GM21737 (cell line): Measurements from ENCODE around the gene ADA.

Source experiments
- ATAC-seq: cut with Tn5 transposase; IDR thresholded peaks from one replicate; pipeline ENCODE4 v1.9.1; 2021; ENCODE audit warnings: mild to moderate bottlenecking, moderate library complexity; ENCODE audit not compliant: unreplicated experiment

ADA gene

DNA sequence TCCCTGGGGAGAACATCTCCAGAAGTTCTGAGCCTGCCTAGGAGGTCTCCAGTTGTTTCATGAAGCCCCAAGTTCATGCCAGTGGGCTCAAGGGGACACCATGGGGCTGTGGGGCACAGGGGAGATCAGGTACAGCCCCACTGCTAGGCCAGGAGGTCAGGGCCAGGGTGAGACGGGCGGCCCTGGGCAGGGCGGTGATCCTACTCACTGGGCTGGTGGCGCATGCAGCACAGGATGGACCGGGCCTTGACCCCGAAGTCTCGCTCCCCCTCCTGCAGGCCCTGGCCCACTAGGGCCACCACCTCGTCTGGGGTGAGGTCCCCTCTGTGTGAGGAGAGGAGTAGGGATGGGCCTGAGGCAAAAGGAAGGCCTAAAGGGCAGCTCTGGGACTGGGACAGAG lies 26.1 kb downstream of the ADA start:
- no peak for ATAC-seq

DNA sequence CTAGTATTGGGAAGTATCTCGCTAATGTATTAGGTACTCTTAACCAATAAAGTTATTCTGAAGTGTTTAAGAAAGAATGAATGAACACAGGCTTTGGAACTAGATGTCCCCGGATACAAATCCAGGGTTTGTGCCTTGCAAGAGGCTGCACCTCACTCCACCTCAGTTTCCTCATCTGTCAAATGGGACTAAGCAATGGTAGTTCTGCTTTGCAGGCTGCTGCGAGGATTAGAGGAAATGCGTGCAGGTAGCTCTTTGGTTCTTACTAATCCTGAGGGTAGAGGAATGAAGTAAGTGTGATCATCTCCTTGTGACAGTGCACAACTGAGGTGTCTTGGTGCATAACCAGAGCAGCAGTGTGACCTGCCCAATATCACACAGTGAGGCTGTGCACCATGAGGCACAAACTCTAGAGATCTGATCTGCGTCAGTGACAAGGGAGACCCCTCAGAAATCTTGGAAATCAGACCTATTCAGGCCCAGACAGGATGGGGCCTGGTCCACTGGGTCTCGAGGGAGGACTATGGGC lies 26.7 kb downstream of the ADA start:
- no peak for ATAC-seq

- ATAC-seq = no peak
These were observed 27.3 kb downstream of the ADA start for GRCh38 chr20:44624152-44624551.

DNA sequence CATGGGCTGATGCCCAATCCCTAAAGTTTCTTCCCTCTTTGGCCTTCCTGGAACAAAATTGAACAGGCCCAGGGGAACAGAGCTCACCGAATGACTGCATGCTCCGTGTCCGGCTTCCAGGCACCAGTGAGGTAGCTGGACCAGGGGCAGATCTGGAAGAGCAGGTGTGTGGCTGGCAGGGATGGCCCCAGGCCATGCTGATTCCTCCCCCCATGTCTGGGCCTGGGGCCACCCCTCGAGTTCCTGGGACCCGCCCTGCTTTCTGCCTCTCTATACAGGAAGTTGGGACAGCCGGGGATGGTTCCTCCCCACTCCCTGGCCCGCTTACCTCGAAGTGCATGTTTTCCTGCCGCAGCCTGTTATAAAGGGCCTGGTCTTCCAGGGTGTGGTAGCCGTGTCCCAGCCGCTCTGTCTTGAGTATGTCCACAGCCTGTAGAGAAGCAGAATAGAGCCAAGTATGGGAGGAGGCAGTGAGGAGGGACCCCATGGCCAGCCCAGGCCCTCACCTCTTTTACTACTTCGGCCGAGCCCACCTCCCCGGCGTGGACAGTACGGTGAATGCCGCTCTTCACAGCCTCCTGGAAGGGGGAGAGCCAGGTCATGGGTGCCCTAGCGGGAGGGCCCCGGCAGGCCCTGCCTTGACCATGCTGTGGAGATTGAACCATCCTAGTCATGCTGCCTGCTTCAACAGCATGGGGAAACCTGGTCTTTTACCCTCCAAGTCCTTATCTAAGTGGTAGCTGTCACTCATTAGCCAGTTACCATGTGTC lies 28.8 kb downstream of the ADA start:
- no peak for ATAC-seq

DNA sequence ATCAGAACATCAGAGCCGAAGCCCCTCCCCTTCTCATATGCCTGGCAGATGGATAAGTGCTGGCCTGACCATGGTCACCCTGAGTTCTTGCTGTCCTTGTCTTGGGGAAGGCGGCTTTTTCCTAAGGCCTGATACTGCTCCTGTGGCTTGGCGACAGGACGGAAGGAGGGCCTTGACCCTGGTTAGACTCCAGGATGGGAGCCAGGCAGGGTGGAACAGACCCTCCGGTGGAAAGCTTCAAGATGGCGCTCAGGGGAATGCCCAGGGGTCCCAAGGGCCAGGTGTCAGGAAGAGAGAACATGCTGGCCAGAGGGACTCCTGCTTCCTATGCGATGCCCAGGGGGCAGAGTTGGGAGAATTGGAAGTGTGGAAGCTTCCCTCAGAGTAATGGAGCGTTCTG lies 29.6 kb downstream of the ADA start:
- no peak for ATAC-seq

GRCh38 chr20:44621325-44621724 lies 30.2 kb downstream of the ADA start:
- no peak for ATAC-seq

- ATAC-seq = no peak
These were observed 31.5 kb downstream of the ADA start for GRCh38 chr20:44620030-44620429.

GRCh38 chr20:44619294-44619693 lies 32.2 kb downstream of the ADA start:
- no peak for ATAC-seq

DNA sequence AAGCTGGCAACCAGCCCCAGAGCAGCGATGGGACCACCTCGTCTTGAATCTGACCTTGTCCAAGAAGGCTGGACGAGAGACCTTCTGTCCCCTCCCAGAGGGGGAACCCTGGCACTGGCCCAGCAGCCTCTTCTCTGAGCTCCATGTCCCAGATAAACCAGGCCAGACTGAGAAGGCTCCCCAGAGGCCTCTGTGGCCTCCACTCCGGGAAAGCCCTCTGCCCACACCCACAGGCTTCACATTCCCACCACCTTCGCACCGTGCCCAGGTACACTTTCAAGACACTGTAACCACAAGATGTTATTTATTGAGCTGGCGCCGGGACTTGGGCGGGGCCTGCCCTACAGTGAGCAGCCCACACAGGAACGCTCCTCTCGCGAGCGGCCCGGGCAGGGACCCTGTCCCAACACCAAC lies 33.2 kb downstream of the ADA start:
- no peak for ATAC-seq

DNA sequence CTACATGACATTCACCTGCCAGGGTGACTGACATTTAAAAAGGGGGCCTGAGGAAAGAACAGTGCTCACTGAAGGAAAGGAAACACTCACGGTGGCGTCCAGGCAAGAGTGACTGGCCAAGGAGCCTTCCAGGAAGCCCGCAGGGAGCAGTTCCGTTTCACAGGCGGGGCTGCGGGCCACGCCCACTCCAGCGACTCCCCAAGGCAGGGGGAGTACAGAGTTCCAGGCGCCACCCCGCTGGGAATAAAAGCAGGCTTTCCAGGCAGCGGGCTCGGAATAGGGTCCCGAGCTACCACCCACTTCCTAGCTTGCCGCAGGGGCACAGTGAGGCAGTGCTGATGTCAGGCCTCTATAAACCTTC lies 34.9 kb downstream of the ADA start:
- ATAC-seq = no peak

- ATAC-seq = no peak
These were observed 35.5 kb downstream of the ADA start for GRCh38 chr20:44615876-44616603.

GRCh38 chr20:44615169-44615791 lies 36.2 kb downstream of the ADA start:
- no peak for ATAC-seq

GRCh38 chr20:44614525-44614924 lies 37.0 kb downstream of the ADA start:
- ATAC-seq = no peak

GRCh38 chr20:44613575-44613974 lies 37.9 kb downstream of the ADA start:
- ATAC-seq = no peak

DNA sequence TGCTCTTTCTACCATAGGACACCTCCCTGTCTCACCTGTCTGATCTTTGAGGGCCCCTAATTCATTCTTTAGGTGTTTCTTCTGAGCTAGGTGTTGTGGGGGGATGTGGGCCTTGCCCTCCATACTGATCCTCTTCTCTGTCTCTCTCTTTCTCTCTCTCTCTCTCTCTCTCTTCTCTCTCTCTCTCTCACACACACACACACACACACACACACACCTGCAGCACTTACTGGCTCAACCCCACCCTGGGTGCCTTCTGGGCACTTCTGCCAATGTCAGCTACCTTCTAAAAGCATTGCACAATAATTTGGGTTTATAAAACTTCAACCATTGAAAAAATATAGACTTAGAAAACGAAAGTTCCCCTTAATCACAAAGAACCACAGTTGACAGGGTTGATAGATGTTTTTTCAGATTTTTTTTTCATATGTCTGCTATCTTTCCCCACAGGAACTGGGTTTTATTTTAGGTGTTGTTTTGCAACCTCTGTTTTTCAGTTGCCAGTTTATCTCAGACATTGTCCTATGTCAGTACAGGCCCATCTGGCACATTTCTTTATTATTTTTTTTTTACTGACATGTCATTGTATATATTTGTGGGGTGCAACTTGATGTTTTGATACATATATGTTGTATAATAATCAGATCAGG lies 41.1 kb downstream of the ADA start:
- peak; percentile 14 for ATAC-seq

DNA sequence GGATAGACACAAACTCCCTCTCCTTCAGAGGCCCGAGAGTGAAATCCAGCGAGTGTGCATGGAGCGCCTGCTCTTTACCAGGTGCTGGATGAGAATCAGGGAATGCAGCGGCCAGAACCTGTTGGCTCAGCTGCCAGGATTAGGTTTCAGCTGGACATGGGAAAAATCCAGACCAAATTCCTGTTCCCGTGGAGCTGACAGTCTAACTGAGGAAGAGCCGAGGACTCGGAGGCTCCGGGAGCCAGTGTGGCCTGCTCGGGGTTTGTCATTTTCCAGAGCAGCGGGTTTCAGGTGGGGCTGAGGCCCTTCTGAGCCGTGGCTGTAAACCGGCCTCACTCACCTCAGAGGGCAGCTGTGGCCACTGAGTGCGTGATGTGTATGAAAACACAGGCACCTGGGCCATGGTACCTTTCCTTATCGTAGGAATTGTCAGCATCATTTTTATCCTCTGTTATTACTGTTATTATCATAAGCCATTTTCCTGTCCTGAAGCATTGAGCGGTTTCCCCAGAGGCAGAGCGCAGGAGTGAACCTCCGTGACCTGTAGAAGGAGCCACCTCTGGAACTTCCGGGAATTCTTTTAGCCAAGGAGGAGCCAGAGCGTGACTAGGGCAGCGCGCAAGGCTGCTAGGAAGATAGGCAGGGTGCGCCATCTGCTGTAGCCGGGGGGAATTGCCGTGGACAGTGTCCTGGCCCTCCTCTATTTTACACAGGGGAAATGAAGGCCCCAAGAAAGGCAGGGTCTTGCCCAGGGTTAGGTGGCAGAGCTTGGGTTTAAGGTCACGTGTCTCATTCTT lies 41.8 kb downstream of the ADA start:
- ATAC-seq = peak; percentile 80

GRCh38 chr20:44609006-44609515 lies 42.4 kb downstream of the ADA start:
- no peak for ATAC-seq

GRCh38 chr20:44606725-44607441 lies 44.6 kb downstream of the ADA start:
- ATAC-seq = no peak

DNA sequence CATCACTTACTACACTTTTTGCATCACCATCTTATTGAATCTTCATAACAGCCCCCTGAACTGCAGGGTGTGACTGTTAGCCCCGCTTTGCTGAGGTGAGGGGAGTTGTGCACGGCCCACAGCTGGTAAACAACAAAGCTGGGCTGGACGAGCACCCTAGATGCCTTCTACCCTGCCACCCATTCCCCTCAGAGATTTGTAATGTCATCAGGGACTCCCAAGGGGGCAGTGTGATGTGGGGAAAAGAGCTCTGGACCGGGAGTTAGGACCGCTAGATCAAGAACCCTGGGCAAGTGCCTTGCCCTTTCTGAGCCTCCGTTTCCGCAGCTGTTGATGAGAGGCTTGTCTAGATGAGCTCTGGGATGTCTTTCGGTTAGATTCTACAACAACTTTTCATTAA lies 48.2 kb downstream of the ADA start:
- no peak for ATAC-seq

- ATAC-seq = no peak
These were observed 49.7 kb downstream of the ADA start for GRCh38 chr20:44601801-44602204.
